ENCODE results near the gene ZCCHC17. TPM values are rescaled to one million over a fixed set of nuclear protein-coding genes. Genes with fewer than 3 reads are reported as not detected.
"Not testable (repeated sequence)": the region's sequence is repeated elsewhere in the genome, so short reads cannot be mapped to it uniquely, and the experiment has no call there.

ZCCHC17 gene
- total and polyA plus RNA-seq, 4 experiments from 2014 or later: 20.2 to 44.5 (median 32.7) TPM

DNA sequence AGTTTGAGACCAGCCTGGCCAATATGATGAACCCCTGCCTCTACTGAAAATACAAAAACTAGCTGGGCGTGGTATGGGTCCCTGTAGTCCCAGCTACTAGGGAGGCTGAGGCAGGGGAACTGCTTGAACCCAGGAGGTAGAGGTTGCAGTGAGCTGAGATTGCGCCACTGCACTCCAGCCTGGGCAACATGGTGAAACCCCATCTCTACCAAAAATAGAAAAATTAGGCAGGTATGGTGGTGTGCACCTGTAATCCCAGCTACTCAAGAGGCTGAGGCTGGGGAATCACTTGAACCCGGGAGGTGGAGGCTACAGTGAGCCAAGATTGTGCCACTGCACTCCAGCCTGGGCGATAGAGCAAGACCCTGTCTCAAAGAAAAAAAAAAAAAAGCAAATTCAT, 9.0 kb upstream of the ZCCHC17 start:
- H3K27me3 Mint-ChIP-seq; POLR2A ChIA-PET (ENCODE audit: partially characterized antibody): not testable (repeated sequence)

DNA sequence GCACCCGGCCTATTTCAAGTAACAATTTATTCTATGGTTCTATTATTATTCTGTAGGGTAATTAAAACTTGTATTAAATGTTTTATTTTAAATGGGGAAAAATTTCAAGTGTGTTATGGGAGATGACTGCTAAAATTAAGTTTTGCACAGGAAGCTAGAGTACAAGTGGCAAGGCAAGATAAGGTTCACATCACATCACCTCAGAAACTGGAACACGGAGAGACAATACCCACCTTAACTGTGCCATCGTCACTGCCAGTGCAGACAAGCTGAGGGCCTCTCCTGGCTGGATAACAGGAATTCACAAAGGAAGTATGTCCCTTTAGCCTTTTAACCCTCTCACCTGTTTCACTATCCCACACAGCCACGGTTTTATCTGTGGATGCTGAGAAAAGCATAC, 7.8 kb upstream of the ZCCHC17 start:
- Mint-ChIP-seq H3K36me3 (peaks cover 43 to 76% of the 10 kb centered on the region in 2 donors), H3K4me3 (no peak overlapping the region), H3K27ac (no peak overlapping the region), H3K4me1 (peaks cover 4 to 11% (median 10%) of the 10 kb centered on the region in 4 donors), H3K9me3 (no peaks in the 10 kb centered on the region), H3K27me3 (no peaks in the 10 kb centered on the region)
- Histone ChIP-seq H3K4me1 (ENCODE audit: insufficient read depth, low read length) (no peaks in the 10 kb centered on the region), H3K27me3 (ENCODE audit: insufficient read depth, low read length) (no peaks in the 10 kb centered on the region), H3K27ac (ENCODE audit: low read depth, low read length) (no peak overlapping the region), H3K4me3 (ENCODE audit: low read length in 2 of 2) (no peak overlapping the region), H3K36me3 (ENCODE audit: insufficient read depth, low read length) (peaks cover 45% of the 10 kb centered on the region), H3K9me3 (ENCODE audit: control insufficient read depth in 1 of 2, low read length in 2 of 2) (no peaks in the 10 kb centered on the region)
- DNase-seq: no peak
- intact Hi-C loops (cut with micrococcal nuclease): no loop called here
- CTCF ChIA-PET (ENCODE audit: partially characterized antibody): no interaction called here
- POLR2A ChIA-PET (ENCODE audit: partially characterized antibody): no interaction called here

More for the DNA sequence above, 9.0 kb upstream of the ZCCHC17 start:
- H3K9me3 Mint-ChIP-seq; H3K4me3 Mint-ChIP-seq; intact Hi-C loops (cut with micrococcal nuclease); CTCF ChIA-PET (ENCODE audit: partially characterized antibody); DNase-seq; H3K27ac Mint-ChIP-seq; H3K4me3 ChIP-seq (ENCODE audit: low read length in 2 of 2); H3K27ac ChIP-seq (ENCODE audit: low read depth, low read length); H3K4me1 ChIP-seq (ENCODE audit: insufficient read depth, low read length); H3K27me3 ChIP-seq (ENCODE audit: insufficient read depth, low read length); H3K9me3 ChIP-seq (ENCODE audit: control insufficient read depth in 1 of 2, low read length in 2 of 2): not testable (repeated sequence)
- Mint-ChIP-seq H3K36me3 (peaks cover 40 to 75% of the 10 kb centered on the region in 2 donors), H3K4me1 (peaks cover under 1 to 13% (median 2%) of the 10 kb centered on the region in 4 donors)
- H3K36me3 ChIP-seq (ENCODE audit: insufficient read depth, low read length): peaks cover 37% of the 10 kb centered on the region

- H3K4me1 ChIP-seq (ENCODE audit: insufficient read depth, low read length): peaks cover 38% of the 10 kb centered on the region
- no peaks in the 10 kb centered on the region for H3K9me3 ChIP-seq (ENCODE audit: control insufficient read depth in 1 of 2, low read length in 2 of 2)
- ChIA-PET CTCF (ENCODE audit: partially characterized antibody) (interaction anchor here (1.3 kb wide), 1 partner anchor 16 kb away, joined by 3 read pairs; no protein-coding TSS in a partner anchor), POLR2A (ENCODE audit: partially characterized antibody) (interaction anchor here (0.7 to 1.5 kb wide), 9 partner anchors 12 to 1098 kb away, joined by 3 to 5 read pairs (median 3); partner anchors contain the start of genes BSDC1, PEF1 and PUM1)
- H3K4me3 ChIP-seq (ENCODE audit: low read length in 2 of 2): peak overlapping the region; percentile 89 to 98
- DNase-seq: no peak
- peaks cover 15 to 26% of the 10 kb centered on the region in 2 donors for H3K36me3 Mint-ChIP-seq
- no peaks in the 10 kb centered on the region for H3K9me3 Mint-ChIP-seq
- H3K27me3 Mint-ChIP-seq: no peaks in the 10 kb centered on the region
- no peaks in the 10 kb centered on the region for H3K27me3 ChIP-seq (ENCODE audit: insufficient read depth, low read length)
- intact Hi-C loops (cut with micrococcal nuclease): loop anchor here (1.0 kb wide), 1 partner anchor 231 kb away; the partner anchor contains the start of gene PUM1
- H3K4me1 Mint-ChIP-seq: peaks cover 24 to 27% (median 26%) of the 10 kb centered on the region in 4 donors
- peaks cover 25% of the 10 kb centered on the region for H3K36me3 ChIP-seq (ENCODE audit: insufficient read depth, low read length)
- H3K4me3 Mint-ChIP-seq: no peak overlapping the region
- peak overlapping the region; percentile 85 for H3K27ac ChIP-seq (ENCODE audit: low read depth, low read length)
- peak overlapping the region in 1 of 7 donors; percentile 69 for H3K27ac Mint-ChIP-seq
These were observed 852 bp upstream of the ZCCHC17 start for GRCh38 chr1:31295874-31296485.

- Histone ChIP-seq H3K36me3 (ENCODE audit: insufficient read depth, low read length) (peaks cover 11% of the 10 kb centered on the region), H3K4me1 (ENCODE audit: insufficient read depth, low read length) (peaks cover 38% of the 10 kb centered on the region), H3K9me3 (ENCODE audit: control insufficient read depth in 1 of 2, low read length in 2 of 2) (no peaks in the 10 kb centered on the region), H3K27me3 (ENCODE audit: insufficient read depth, low read length) (no peaks in the 10 kb centered on the region), H3K4me3 (ENCODE audit: low read length in 2 of 2) (peak overlapping the region; percentile 89 to 98), H3K27ac (ENCODE audit: low read depth, low read length) (peak overlapping the region; percentile 78)
- Mint-ChIP-seq H3K4me1 (peaks cover 26 to 30% (median 27%) of the 10 kb centered on the region in 4 donors), H3K27ac (no peak overlapping the region), H3K36me3 (peaks cover 10 to 17% of the 10 kb centered on the region in 2 donors), H3K4me3 (no peak overlapping the region), H3K9me3 (no peaks in the 10 kb centered on the region), H3K27me3 (no peaks in the 10 kb centered on the region)
- ChIA-PET CTCF (ENCODE audit: partially characterized antibody) (interaction anchor here (0.6 to 1.6 kb wide), 4 partner anchors 11 to 317 kb away, joined by 3 read pairs; no protein-coding TSS in a partner anchor), POLR2A (ENCODE audit: partially characterized antibody) (interaction anchor here (0.8 to 1.5 kb wide), 11 partner anchors 11 to 1960 kb away, joined by 3 to 5 read pairs (median 3); partner anchors contain the start of genes BSDC1, PEF1 and PUM1)
- intact Hi-C loops (cut with micrococcal nuclease): no loop called here
- DNase-seq: peak in 3 of 5 donors; percentile 1 to 9 (median 2)
These were observed 730 bp downstream of the ZCCHC17 start for GRCh38 chr1:31297277-31298247.

- POLR2A ChIA-PET (ENCODE audit: partially characterized antibody): no interaction called here
- Mint-ChIP-seq H3K27me3 (no peaks in the 10 kb centered on the region), H3K36me3 (peaks cover 0 to 10% of the 10 kb centered on the region in 2 donors), H3K4me3 (peak overlapping the region in 1 of 8 donors; percentile 2), H3K27ac (no peak overlapping the region), H3K4me1 (peaks cover 26 to 31% (median 28%) of the 10 kb centered on the region in 4 donors), H3K9me3 (no peaks in the 10 kb centered on the region)
- no peaks in the 10 kb centered on the region for H3K36me3 ChIP-seq (ENCODE audit: insufficient read depth, low read length)
- H3K27ac ChIP-seq (ENCODE audit: low read depth, low read length): no peak overlapping the region
- H3K9me3 ChIP-seq (ENCODE audit: control insufficient read depth in 1 of 2, low read length in 2 of 2): no peaks in the 10 kb centered on the region
- DNase-seq: no peak
- CTCF ChIA-PET (ENCODE audit: partially characterized antibody): no interaction called here
- H3K27me3 ChIP-seq (ENCODE audit: insufficient read depth, low read length): no peaks in the 10 kb centered on the region
- no peak overlapping the region for H3K4me3 ChIP-seq (ENCODE audit: low read length in 2 of 2)
- H3K4me1 ChIP-seq (ENCODE audit: insufficient read depth, low read length): peaks cover 38% of the 10 kb centered on the region
- intact Hi-C loops (cut with micrococcal nuclease): no loop called here
These were observed 2.5 kb downstream of the ZCCHC17 start for GRCh38 chr1:31299365-31299764.

DNA sequence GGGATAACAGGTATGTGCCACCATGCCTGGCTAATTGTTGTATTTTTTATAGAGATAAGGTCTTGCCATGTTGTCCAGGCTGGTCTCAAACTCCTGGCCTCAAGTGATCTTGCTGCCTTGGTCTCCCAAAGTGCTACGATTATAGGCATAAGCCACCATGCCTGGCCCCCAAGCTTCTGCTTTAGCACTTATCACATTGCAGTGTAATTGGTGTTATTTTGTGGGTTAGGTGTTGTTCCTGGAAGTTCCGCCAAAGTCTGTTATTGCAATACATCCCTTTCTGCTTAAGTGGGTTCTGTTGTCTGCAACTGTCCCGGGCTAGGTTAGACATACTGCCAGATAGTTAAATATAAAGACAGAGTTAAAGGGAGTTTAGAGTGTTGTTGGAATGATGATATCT, 3.4 kb downstream of the ZCCHC17 start:
- H3K27me3 ChIP-seq (ENCODE audit: insufficient read depth, low read length): no peaks in the 10 kb centered on the region
- no peak overlapping the region for H3K27ac ChIP-seq (ENCODE audit: low read depth, low read length)
- no peaks in the 10 kb centered on the region for H3K9me3 ChIP-seq (ENCODE audit: control insufficient read depth in 1 of 2, low read length in 2 of 2)
- peaks cover 31% of the 10 kb centered on the region for H3K4me1 ChIP-seq (ENCODE audit: insufficient read depth, low read length)
- H3K36me3 ChIP-seq (ENCODE audit: insufficient read depth, low read length): no peaks in the 10 kb centered on the region
- no peak for DNase-seq
- intact Hi-C loops (cut with micrococcal nuclease): no loop called here
- H3K4me3 ChIP-seq (ENCODE audit: low read length in 2 of 2): no peak overlapping the region
- peaks cover 22 to 30% (median 26%) of the 10 kb centered on the region in 4 donors for H3K4me1 Mint-ChIP-seq
- ChIA-PET CTCF (ENCODE audit: partially characterized antibody) (no interaction called here), POLR2A (ENCODE audit: partially characterized antibody) (no interaction called here)
- H3K27ac Mint-ChIP-seq: peak overlapping the region in 2 of 7 donors; percentile 42 to 87
- no peaks in the 10 kb centered on the region for H3K27me3 Mint-ChIP-seq
- H3K4me3 Mint-ChIP-seq: peak overlapping the region in 4 of 8 donors; percentile 9 to 40 (median 24)
- peaks cover 0 to 8% of the 10 kb centered on the region in 2 donors for H3K36me3 Mint-ChIP-seq
- no peaks in the 10 kb centered on the region for H3K9me3 Mint-ChIP-seq
